T47D (cell line): ENCODE measurements around the gene FCHSD1.
"Not testable (repeated sequence)": the region's sequence is repeated elsewhere in the genome, so short reads cannot be mapped to it uniquely, and the experiment has no call there.

ENCODE experiments used
- DNase-seq, 2 experiments: peaks; one replicate each; pipeline versions ENCODE4 v3.0.0 to v3.0.0-alpha.2; 2011 to 2012; ENCODE audit warnings: low read depth in 1 of 2, low spot score in 1 of 2
- JUND ChIP-seq: IDR thresholded peaks from 2 replicates; pipeline ENCODE4 v1.6.1; 2012; ENCODE audit warnings: low read depth
- in situ Hi-C: cut with HindIII; loops from 2 replicates; pipeline ENCODE4 v1.10.0; 2016; ENCODE audit warnings: low sequenced_read_pairs, low pct_unique_long_range_greater_than_20kb

The FCHSD1 gene

DNA sequence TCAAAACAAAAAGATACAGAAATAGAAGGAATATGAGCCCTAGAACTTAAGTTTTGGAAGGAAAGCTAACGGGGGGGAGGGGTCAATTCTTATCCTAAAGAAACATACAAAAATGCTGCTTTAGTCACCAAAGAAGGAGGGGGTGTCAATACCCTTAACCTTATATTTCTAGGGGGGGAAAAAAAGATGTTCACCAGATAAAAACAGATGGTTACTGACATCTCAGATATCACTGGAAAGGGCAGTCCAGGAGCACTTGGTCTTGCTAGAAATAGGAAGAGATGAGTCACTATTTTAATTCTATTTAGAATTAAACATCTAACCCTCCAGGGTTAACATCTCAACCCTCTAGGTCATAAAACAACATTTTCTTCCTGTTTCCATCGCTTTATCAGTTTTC lies 34.1 kb downstream of the FCHSD1 start:
- no peak for TF ChIP-seq JUND
- in situ Hi-C loops = no loop called here
- no peak for DNase-seq

DNA sequence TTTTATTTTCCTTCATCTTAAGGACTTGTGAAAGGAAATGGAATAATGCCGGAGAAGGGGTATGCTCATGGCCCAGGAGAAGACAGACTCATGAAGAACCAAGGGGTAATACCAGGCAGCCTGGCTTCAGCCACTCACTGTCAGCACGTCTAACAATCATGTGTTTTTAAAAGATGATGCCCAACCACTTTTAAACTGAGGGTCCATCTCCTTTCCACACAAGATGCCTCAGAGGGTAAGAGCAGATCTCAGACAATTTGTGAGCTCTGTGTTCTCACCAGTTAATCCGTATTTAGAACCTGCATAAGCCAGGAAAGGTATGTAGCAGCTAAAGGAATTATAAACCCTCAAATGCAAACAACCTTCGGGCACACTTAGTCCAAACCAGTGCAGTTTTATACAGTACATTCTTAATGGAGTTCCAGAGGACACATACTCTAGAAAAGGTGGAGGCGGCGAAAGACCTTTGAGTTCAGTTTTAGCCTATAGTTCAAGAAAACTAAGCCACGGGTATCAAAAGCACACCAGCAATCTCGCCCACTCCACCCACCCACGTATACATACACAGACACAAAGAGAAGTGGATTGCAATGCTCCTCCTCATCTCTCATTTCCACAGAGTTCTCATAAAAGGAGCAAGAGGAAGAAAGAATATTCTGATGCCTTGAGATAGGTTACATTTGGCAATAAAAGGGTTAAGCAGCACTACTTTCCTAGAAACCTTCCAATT lies 35.1 kb downstream of the FCHSD1 start:
- no peak for TF ChIP-seq JUND
- in situ Hi-C loops = no loop called here
- no peak for DNase-seq

DNA sequence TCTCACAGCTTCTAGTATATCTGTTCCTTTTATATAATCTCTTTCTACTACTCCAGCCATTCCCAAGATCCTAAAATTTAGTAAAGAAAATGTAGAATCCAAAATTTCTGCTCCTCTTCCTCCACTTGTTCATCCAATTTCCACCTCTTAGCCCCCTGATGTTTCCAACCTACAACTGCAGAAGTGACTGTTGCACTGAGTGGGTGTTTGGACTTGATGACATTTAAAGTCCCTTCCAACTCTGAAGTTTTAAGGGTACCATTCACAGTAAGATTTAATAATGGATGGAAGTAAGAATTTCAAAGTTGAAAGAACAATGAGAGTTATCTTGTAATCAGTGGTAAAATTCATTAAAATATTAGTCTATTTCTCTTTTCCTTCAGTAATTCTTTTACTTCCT lies 37.9 kb downstream of the FCHSD1 start:
- no peak for DNase-seq
- in situ Hi-C loops = no loop called here
- TF ChIP-seq JUND = no peak

DNA sequence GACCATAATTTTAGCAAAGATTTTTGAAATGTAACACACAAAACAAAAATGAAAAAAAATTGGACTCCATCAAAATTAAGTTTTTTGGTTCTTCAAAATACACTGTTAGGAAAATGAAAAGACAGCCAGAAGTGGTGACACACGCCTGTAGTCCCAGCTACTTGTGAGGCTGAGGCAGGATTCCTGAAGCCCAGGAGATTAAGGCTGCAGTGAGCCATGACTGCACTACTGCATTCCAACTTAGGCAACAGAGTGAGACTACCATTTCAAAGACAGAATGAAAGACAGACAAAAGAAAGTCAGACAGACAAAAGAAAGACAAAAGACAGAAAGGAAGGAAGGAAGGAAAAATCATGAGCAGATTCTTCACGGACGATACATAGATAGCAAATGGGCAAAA lies 39.9 kb downstream of the FCHSD1 start:
- in situ Hi-C loops = no loop called here
- no peak for DNase-seq
- no peak for TF ChIP-seq JUND

DNA sequence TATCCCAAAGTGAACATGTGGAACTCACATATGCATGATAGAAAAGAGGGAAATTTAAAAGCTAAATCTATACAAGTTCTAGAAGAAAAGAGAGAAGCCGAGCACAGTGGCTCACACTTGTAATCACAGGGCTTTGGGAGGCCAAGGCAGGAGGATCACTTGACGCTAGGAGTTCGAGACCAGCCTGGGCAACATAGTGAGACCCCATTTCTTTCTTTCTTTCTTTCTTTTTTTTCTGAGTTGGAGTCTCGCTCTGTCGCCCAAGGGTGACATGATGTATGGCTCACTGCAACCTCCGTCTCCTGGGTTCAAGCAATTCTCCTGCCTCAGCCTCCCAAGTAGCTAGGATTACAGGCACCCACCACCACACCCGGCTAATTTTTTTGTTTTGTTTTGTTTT lies 41.3 kb downstream of the FCHSD1 start:
- DNase-seq, in situ Hi-C loops: not testable (repeated sequence)

DNA sequence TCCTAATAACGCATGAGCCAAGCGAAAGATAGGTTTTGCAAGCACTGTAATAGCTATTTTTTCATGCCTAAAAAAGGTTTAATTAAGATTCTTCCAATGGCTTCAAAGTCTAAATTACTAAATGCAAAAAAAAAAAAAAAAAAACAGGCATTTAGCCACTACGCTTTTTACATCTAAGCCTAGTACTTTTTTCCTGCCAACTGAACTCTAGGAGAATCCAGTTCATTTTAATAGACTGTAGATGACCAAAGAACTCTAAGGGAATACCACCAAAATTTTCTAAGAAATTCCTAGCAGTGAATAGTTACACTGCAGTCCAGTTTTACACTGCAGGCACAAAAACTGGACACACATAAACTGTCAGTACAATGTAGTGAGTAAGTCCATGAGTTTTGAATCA lies 42.2 kb downstream of the FCHSD1 start:
- no peak for DNase-seq
- TF ChIP-seq JUND = no peak
- in situ Hi-C loops = no loop called here

DNA sequence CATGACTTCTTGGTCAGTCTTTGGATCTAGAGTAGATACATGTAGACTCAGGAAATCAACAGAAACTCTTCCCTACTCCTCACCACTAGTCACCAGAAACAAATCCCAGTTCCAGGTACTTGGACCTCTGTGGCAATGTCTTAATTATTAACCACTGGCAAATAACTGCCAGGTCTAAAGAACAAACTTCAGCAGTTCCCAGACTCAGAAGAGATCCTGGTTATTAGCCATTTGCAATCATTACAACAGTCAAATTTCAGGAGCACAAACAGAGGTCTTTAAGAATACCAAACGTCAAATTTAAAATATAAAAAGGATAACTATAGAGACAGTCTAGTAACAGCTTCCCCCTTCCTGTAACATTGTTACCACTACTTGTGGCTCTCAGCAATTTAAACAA lies 42.7 kb downstream of the FCHSD1 start:
- no peak for TF ChIP-seq JUND
- in situ Hi-C loops = no loop called here
- DNase-seq = no peak

DNA sequence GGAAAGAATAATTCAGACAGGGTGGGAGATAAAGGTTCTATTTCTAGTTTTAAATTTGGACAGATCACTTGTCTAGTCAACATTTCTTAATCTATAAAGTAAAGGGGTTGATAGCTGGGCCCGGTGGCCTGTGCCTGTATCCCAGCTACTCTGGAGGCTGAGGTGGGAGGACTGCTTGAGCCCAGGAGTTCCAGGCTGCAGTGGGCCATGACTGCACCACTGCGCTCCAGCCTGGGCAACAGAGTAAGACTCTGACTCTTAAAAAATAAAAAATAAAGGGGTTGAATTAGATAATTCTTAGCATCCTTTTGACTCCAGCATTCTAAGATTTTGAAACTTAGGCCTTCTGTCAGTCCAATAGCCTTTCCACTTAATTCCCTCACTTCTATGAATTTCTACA lies 43.2 kb downstream of the FCHSD1 start:
- DNase-seq = no peak
- in situ Hi-C loops = no loop called here
- no peak for TF ChIP-seq JUND

DNA sequence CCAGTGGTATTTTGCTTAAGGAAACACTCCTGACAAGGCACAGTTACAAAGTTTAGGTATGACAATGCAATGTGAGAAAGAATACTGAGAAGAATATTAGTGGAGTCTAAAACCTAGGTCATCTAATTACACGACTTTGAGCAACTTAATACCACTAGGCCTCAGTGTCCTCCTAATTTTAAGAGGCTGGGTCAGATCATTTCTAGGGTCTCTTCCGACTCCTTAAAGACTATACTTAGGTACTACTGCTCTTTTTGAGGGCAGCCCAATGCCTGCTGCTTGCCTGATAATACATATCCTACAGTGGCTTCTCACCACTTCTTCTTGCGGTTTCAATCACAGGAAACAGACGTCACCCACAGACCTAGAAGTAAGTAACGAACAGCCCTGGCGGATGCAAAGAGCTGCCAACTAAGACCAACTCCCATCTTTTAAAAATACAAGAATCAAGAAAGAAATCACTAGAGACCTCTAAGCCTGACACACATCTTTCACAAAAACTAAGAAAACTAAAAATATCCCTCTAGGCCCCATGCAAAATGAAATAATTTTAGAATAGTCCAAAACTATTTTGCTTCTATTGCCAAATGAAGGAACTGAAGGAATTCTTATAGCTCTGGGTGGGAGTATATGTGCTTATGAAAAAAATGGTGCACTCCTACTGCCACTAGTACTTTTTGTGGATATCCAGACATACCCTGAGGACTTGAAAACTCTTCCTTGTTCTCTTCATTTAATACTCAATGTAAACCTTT lies 45.5 kb downstream of the FCHSD1 start:
- in situ Hi-C loops = no loop called here
- no peak for TF ChIP-seq JUND
- DNase-seq = no peak

DNA sequence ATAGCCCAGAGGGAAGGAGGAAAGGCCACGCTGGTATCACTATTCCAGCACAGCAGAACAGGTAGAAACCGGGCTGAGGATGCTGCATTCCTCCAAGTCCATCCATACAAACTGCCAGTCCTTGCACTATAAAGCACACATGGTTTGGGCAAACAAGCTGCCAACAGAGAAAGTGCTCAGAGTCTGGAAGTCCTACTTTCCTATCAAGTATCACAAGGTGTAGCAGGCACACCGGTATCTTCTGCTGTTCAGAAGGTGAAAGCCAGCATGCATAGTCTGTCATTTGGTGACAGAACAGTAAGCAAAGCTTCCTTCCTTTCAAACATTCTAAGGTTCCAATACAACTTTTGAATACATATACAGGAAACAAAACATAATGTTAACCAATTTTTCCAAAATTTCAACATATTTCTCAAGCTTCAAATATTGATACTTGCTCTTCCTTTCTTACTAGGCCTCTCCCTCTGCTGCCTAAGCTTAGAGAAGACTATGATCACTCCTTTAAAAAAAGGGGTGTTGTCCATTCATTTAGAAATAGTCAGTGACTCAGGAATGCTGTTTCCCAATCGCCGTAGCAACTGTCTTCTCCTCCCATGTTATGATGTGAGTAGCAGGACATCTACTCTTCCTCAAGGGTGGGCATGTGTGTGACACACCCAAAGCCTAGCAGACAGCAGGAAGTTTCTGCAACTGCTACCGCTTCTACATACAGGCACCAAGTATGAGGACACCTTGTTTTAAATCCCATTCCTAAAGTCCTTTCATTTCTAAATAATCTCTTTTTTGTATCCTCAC lies 47.1 kb downstream of the FCHSD1 start:
- in situ Hi-C loops = no loop called here
- no peak for TF ChIP-seq JUND
- DNase-seq = peak in 1 of 2 experiments; percentile 39

DNA sequence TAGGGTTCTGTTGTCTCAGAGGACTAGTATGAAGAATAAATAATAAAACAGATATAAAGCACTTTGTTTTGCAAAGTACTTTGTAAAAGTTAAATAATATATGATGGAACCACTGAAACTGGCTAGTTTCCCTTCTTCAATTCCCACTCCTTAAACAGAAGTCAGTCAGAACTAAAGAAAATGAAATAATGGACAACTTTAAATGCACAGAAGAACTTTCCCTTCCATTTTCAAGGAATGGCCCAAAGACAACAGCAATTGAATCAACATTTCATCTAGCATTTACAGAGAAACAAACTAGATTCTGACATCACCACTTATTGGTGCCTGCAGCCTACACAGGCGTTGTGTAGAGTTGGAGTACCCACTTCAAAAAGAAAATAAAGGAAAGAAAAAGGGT lies 48.6 kb downstream of the FCHSD1 start:
- in situ Hi-C loops = no loop called here
- DNase-seq = no peak

DNA sequence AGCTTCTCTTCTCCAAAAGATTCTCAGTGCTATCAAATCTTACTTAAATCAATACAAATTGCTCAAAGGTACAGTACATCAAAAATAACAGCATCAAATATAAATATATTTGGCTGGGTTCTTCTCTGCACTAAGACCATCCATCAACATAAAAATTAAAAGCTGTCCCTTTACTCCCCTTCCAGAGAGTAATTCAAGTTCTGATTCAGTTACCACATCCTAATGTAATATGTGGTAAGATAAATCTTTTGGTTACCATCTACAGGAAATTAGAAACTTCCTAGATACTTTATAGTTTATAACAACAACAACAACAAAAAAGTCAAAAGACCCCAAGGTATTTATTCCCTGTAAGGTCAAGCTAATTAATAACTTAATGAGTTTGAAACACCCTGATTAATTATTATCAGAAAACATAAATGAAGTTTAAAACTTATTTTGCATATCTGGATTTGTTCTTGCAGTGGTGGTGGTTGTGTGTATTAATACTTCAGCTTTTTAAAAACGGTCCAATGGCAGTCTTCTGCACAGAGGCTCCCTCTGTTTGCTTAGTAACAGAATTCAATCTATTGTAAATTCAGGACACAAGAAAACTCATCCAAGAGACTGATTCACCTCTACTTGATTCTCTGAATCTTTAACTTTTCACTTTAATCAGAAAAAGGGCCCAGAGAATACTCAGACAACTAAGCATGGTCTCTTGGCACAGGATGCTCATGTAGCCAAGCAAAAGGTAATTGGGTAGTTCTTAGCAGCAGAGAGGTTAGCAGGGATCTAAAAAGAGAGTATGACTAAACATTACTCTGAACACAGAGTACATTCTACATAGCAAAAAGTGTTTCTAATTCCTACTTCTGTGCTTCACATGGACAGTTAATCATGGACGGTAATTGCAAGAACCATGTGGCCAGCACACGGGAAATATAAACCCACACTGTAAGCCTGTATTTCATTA lies 52.5 kb downstream of the FCHSD1 start:
- in situ Hi-C loops = no loop called here
- DNase-seq = no peak
- TF ChIP-seq JUND = no peak

More for the DNA sequence above, 48.6 kb downstream of the FCHSD1 start:
- TF ChIP-seq JUND = no peak
